ENCODE data around the gene WFDC9. TPM values are rescaled to one million over a fixed set of nuclear protein-coding genes. Genes with fewer than 3 reads are reported as not detected.

The WFDC9 gene
- total and polyA plus RNA-seq, 2 donors (not counting 3 experiments of a cell fraction or from before 2014, with no cell fraction given): not detected

DNA sequence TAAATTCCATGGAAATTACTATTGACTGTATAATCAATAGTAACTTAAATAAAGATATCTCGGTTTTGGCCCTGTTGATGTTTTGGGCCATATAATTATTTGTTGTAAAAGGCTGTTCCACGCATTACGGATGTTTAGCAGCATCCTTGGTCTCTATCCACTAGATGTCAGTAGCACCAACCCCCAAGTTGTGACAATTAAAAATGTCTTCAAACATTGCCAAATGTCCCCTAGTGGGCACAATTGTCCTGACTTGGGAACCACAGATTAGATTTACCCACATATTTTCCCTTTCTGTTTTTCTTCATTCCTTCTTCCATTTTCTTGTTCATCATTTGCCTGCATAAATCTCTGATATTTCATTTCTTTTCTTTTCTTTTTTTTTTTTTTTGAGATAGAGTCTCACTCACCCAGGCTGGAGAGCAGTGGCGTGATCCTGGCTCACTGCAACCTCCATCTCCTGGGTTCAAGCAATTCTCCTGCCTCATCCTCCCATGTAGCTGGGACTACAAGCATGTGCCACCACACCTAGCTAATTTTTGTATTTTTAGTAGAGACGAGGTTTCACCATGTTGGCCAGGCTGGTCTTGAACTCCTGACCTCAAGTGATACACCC, 38.4 kb downstream of the WFDC9 start:
- H3K27me3 ChIP-seq (ENCODE audit: control insufficient read depth in 2 of 2, insufficient read depth in 2 of 2, low read length in 2 of 2): peaks cover 0 to 2% of the 10 kb centered on the region in 2 experiments
- no TSS peak for BruUV-seq (replicated peaks)
- no peak overlapping the region for H3K9ac ChIP-seq (replicated peaks; ENCODE audit: extremely low read depth, insufficient read depth, low read length)
- ChIA-PET CTCF (interaction anchor here (0.7 to 1.0 kb wide), 3 partner anchors 37 to 187 kb away, joined by 3 to 12 read pairs (median 4); partner anchors contain the start of gene WFDC10A), POLR2A (no interaction called here)
- FAIRE-seq (peak; percentile 49), DNase-seq (ENCODE audit: low read depth, low spot score) (peak; percentile 13)
- H2AFZ ChIP-seq (ENCODE audit: low read depth, low read length): no peak overlapping the region
- H3K4me1 ChIP-seq (ENCODE audit: control insufficient read depth, extremely low read depth, insufficient read depth, low read length): no peaks in the 10 kb centered on the region
- H3K9me1 ChIP-seq (replicated peaks; ENCODE audit: control insufficient read depth, extremely low read depth, insufficient read depth, low read length): no peaks in the 10 kb centered on the region
- H3K79me2 ChIP-seq (ENCODE audit: control insufficient read depth, insufficient read depth, low read length): no peaks in the 10 kb centered on the region
- TF ChIP-seq, protein P1, sequence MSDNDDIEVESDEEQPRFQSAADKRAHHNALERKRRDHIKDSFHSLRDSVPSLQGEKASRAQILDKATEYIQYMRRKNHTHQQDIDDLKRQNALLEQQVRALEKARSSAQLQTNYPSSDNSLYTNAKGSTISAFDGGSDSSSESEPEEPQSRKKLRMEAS (IDR thresholded peaks at IDR 0.05; ENCODE audit: insufficient read depth, insufficient read length): no peak
- TF ChIP-seq GATA2 (IDR thresholded peaks at IDR 0.05; ENCODE audit: insufficient read depth, insufficient read length, low read depth, low read length): no peak
- no peak for TF ChIP-seq EZH2 (IDR thresholded peaks at IDR 0.05; ENCODE audit: borderline replicate concordance, low read depth, low read length, severe bottlenecking)
- TF ChIP-seq JUN (IDR thresholded peaks at IDR 0.05; ENCODE audit: borderline replicate concordance, insufficient read depth, insufficient read length, low read depth): no peak
- TF ChIP-seq, protein P2, sequence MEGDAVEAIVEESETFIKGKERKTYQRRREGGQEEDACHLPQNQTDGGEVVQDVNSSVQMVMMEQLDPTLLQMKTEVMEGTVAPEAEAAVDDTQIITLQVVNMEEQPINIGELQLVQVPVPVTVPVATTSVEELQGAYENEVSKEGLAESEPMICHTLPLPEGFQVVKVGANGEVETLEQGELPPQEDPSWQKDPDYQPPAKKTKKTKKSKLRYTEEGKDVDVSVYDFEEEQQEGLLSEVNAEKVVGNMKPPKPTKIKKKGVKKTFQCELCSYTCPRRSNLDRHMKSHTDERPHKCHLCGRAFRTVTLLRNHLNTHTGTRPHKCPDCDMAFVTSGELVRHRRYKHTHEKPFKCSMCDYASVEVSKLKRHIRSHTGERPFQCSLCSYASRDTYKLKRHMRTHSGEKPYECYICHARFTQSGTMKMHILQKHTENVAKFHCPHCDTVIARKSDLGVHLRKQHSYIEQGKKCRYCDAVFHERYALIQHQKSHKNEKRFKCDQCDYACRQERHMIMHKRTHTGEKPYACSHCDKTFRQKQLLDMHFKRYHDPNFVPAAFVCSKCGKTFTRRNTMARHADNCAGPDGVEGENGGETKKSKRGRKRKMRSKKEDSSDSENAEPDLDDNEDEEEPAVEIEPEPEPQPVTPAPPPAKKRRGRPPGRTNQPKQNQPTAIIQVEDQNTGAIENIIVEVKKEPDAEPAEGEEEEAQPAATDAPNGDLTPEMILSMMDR (IDR thresholded peaks at IDR 0.05; ENCODE audit: extremely low read depth in 1 of 2, insufficient read depth in 1 of 2, low read depth in 1 of 2, low read length in 2 of 2): peak; percentile 46 to 49
- no peak for TF ChIP-seq MYC (IDR thresholded peaks at IDR 0.05; ENCODE audit: low read depth, low read length)
- TF ChIP-seq FOS (IDR thresholded peaks at IDR 0.05; ENCODE audit: borderline replicate concordance, insufficient read depth, low read length): no peak
- no peak for TF ChIP-seq POLR2AphosphoS5 (IDR thresholded peaks at IDR 0.05; ENCODE audit: insufficient read depth, low read depth, low read length)
- dilution Hi-C loops (cut with MboI; ENCODE audit: extremely low pct_ligation_motif_present, low sequenced_read_pairs) (no loop called here), intact Hi-C loops (cut with micrococcal nuclease) (loop anchor here (1.0 kb wide), 1 partner anchor 179 kb away; no protein-coding TSS in a partner anchor)
- no peaks in the 10 kb centered on the region for H4K20me1 ChIP-seq (replicated peaks; ENCODE audit: control insufficient read depth, extremely low read depth, insufficient read depth, low read length)
- no peak overlapping the region for H3K4me3 ChIP-seq (replicated peaks in 1 of 3; ENCODE audit: insufficient read depth in 1 of 3, low read depth in 1 of 3, low read length in 3 of 3)
- no peak overlapping the region for H3K27ac ChIP-seq (ENCODE audit: insufficient read depth, low read depth, low read length)
- no peak overlapping the region for H3K4me2 ChIP-seq (ENCODE audit: insufficient read depth, low read length)
- H3K9me3 ChIP-seq (replicated peaks; ENCODE audit: control insufficient read depth, insufficient read depth, low read length): no peaks in the 10 kb centered on the region
- H3K36me3 ChIP-seq (ENCODE audit: control insufficient read depth in 2 of 2, extremely low read depth in 1 of 2, insufficient read depth in 2 of 2, low read length in 2 of 2): no peaks in the 10 kb centered on the region

All from endothelial cell of umbilical vein (primary cell).